GM23338 (cell line): ENCODE results near the gene MVB12B. TPM values are rescaled to one million over a fixed set of nuclear protein-coding genes. Genes with fewer than 3 reads are reported as not detected.

Experiments
- ATAC-seq: fragments of 200-7000 bp; cut with Tn5 transposase; 3 replicates; pipeline ENCODE4 v1.9.1; 2020
- DNase-seq: peaks from one replicate; pipeline ENCODE4 v3.0.0-alpha.2; 2015; ENCODE audit warnings: low spot score
- H2AFZ ChIP-seq: fragments of 200-600 bp; sonication (generic); 2 replicates; pipeline ENCODE4 v1.8.0; 2016; ENCODE audit warnings: antibody characterized with exemption, mild to moderate bottlenecking, moderate library complexity
- H3F3A ChIP-seq: fragments of 200-600 bp; sonication (generic); replicated peaks from 2 replicates; pipeline ENCODE4 v1.8.0; 2017; ENCODE audit warnings: antibody characterized with exemption, mixed run types, low read depth
- H3K27ac ChIP-seq: fragments of 200-600 bp; sonication (generic); 2 replicates; pipeline ENCODE4 v1.6.1; 2016; ENCODE audit warnings: low read depth
- H3K27me3 ChIP-seq: fragments of 200-600 bp; sonication (generic); 2 replicates; pipeline ENCODE4 v1.8.0; 2016; ENCODE audit warnings: mild to moderate bottlenecking, mixed run types, moderate library complexity; ENCODE audit not compliant: insufficient read depth
- H3K36me3 ChIP-seq: fragments of 200-600 bp; sonication (generic); 2 replicates; pipeline ENCODE4 v1.8.0; 2016; ENCODE audit warnings: mild to moderate bottlenecking; ENCODE audit not compliant: insufficient read depth
- H3K4me1 ChIP-seq: fragments of 200-600 bp; sonication (generic); 2 replicates; pipeline ENCODE4 v1.8.0; 2016; ENCODE audit warnings: mild to moderate bottlenecking, moderate library complexity; ENCODE audit not compliant: insufficient read depth
- H3K4me2 ChIP-seq: fragments of 200-600 bp; sonication (generic); 2 replicates; pipeline ENCODE4 v1.7.1; 2017; ENCODE audit warnings: mixed run types
- H3K4me3 ChIP-seq: fragments of 200-600 bp; sonication (generic); 2 replicates; pipeline ENCODE4 v1.6.1; 2016; ENCODE audit warnings: mixed run types
- H3K79me2 ChIP-seq: fragments of 200-600 bp; sonication (generic); replicated peaks from 2 replicates; pipeline ENCODE4 v1.8.0; 2017; ENCODE audit warnings: mild to moderate bottlenecking; ENCODE audit not compliant: insufficient read depth
- H3K9me2 ChIP-seq: fragments of 200-600 bp; sonication (generic); 2 replicates; pipeline ENCODE4 v1.8.0; 2017; ENCODE audit not compliant: insufficient read depth
- H4K20me1 ChIP-seq: fragments of 200-600 bp; sonication (generic); replicated peaks from 2 replicates; pipeline ENCODE4 v1.8.0; 2017; ENCODE audit warnings: mild to moderate bottlenecking; ENCODE audit not compliant: insufficient read depth
- H3K27ac Mint-ChIP-seq: 2 replicates; pipeline ENCODE4 v1.8.0; 2020; ENCODE audit warnings: inconsistent platforms, mild to moderate bottlenecking, moderate library complexity, mixed read lengths
- H3K27me3 Mint-ChIP-seq: 3 replicates; pipeline ENCODE4 v1.8.0; 2022; ENCODE audit warnings: low read depth, mild to moderate bottlenecking, moderate library complexity, mixed read lengths, inconsistent platforms; ENCODE audit not compliant: insufficient read depth, poor library complexity
- H3K36me3 Mint-ChIP-seq: 3 replicates; pipeline ENCODE4 v1.8.0; 2021; ENCODE audit warnings: low read depth, mild to moderate bottlenecking, inconsistent platforms, moderate library complexity, mixed read lengths
- H3K4me1 Mint-ChIP-seq: 3 replicates; pipeline ENCODE4 v1.8.0; 2020; ENCODE audit warnings: mild to moderate bottlenecking, inconsistent platforms, mixed read lengths
- H3K4me3 Mint-ChIP-seq: 3 replicates; pipeline ENCODE4 v1.8.0; 2021; ENCODE audit warnings: moderate library complexity, mild to moderate bottlenecking, inconsistent platforms, mixed read lengths
- H3K9me3 Mint-ChIP-seq: 3 replicates; pipeline ENCODE4 v1.8.0; 2020; ENCODE audit warnings: moderate library complexity, mild to moderate bottlenecking, inconsistent platforms, mixed read lengths
- CREB1 ChIP-seq: fragments of 250-450 bp; sonication (Bioruptor Pico); IDR thresholded peaks from 2 replicates; pipeline ENCODE4 v1.5.0; 2020; ENCODE audit warnings: low read depth, mild to moderate bottlenecking, moderate library complexity
- CTCF ChIP-seq, 2 experiments: fragments of 200-600 bp in 1 of 2; sonication (generic) in 1 of 2; conservative IDR thresholded peaks; 2 replicates each; pipeline versions ENCODE4 v1.5.1 to v1.6.1; 2016 to 2017; ENCODE audit warnings: antibody characterized with exemption in 2 of 2, low read depth in 2 of 2, mild to moderate bottlenecking in 2 of 2, moderate library complexity in 1 of 2
- ETS1 ChIP-seq: IDR thresholded peaks from 2 replicates; pipeline ENCODE4 v1.6.1; 2016; ENCODE audit warnings: antibody characterized with exemption
- EZH2 ChIP-seq: fragments of 200-600 bp; sonication (generic); IDR thresholded peaks from one replicate; pipeline ENCODE4 v1.8.0; 2017; ENCODE audit warnings: antibody characterized with exemption, mild to moderate bottlenecking, low read depth; ENCODE audit not compliant: unreplicated experiment
- EZH2phosphoT487 ChIP-seq: fragments of 200-600 bp; sonication (generic); IDR thresholded peaks from one replicate; pipeline ENCODE4 v1.8.1; 2018; ENCODE audit warnings: antibody characterized with exemption; ENCODE audit not compliant: unreplicated experiment
- JUNB ChIP-seq: IDR thresholded peaks from one replicate; pipeline ENCODE4 v1.6.1; 2016; ENCODE audit warnings: antibody characterized with exemption; ENCODE audit not compliant: unreplicated experiment
- NANOG ChIP-seq: IDR thresholded peaks from 2 replicates; pipeline ENCODE4 v1.6.1; 2016; ENCODE audit warnings: antibody characterized with exemption, borderline replicate concordance
- POLR2AphosphoS5 ChIP-seq: IDR thresholded peaks from 2 replicates; pipeline ENCODE4 v1.6.1; 2016; ENCODE audit warnings: antibody characterized with exemption, low read depth
- REST ChIP-seq: IDR thresholded peaks from one replicate; pipeline ENCODE4 v1.6.1; 2018; ENCODE audit warnings: antibody characterized with exemption; ENCODE audit not compliant: unreplicated experiment
- STAT1 ChIP-seq: IDR thresholded peaks from one replicate; pipeline ENCODE4 v1.6.1; 2016; ENCODE audit warnings: antibody characterized with exemption; ENCODE audit not compliant: unreplicated experiment
- ZNF114 ChIP-seq: fragments of 250-450 bp; sonication (Bioruptor Pico); IDR thresholded peaks from 2 replicates; pipeline ENCODE4 v1.5.0; 2020; ENCODE audit warnings: mild to moderate bottlenecking, moderate library complexity
- ZNF331 ChIP-seq: fragments of 250-450 bp; sonication (Bioruptor Pico); IDR thresholded peaks from 2 replicates; pipeline ENCODE4 v1.5.0; 2020; ENCODE audit warnings: low read depth, mild to moderate bottlenecking, moderate library complexity
- ZNF462 ChIP-seq: fragments of 250-450 bp; sonication (Bioruptor Pico); IDR thresholded peaks from 2 replicates; pipeline ENCODE4 v1.5.0; 2020; ENCODE audit warnings: mild to moderate bottlenecking, moderate library complexity
- polyA plus RNA-seq: library from polyadenylated mRNA; unstranded; fragments of >200 nt; fragmentation: Nextera tagmentation; extraction: Ambion mirVana; gene quantifications from 2 replicates; pipeline ENCODE4 v1.2.1, GENCODE V29; 2016
- total RNA-seq: library from RNA; depleted of rRNA; stranded (reverse); fragments of >200 nt; shearing (Covaris generic); gene quantifications from 2 replicates; pipeline ENCODE4 v1.2.3, GENCODE V29; 2014

Gene MVB12B
- total and polyA plus RNA-seq, 2 experiments from 2014 or later = 1.9 to 6.6 TPM

- peaks cover 3% of the 10 kb centered on the region; the same call in 1 of the 3 replicates for H3K4me1 Mint-ChIP-seq
- no peak for DNase-seq
Measured at GRCh38 chr9:126483468-126484073, 156.9 kb downstream of the MVB12B start.

More at GRCh38 chr9:126483468-126484073, 156.9 kb downstream of the MVB12B start:
- Histone ChIP-seq H3F3A (no peaks in the 10 kb centered on the region), H2AFZ (no peak overlapping the region), H4K20me1 (no peaks in the 10 kb centered on the region), H3K4me1 (no peaks in the 10 kb centered on the region), H3K27ac (no peak overlapping the region), H3K27me3 (no peaks in the 10 kb centered on the region), H3K79me2 (no peaks in the 10 kb centered on the region), H3K36me3 (no peaks in the 10 kb centered on the region), H3K9me2 (no peaks in the 10 kb centered on the region), H3K4me2 (no peak overlapping the region), H3K4me3 (no peak overlapping the region)
- Mint-ChIP-seq H3K27me3 (peaks cover 12% of the 10 kb centered on the region), H3K9me3 (no peaks in the 10 kb centered on the region), H3K36me3 (no peaks in the 10 kb centered on the region), H3K27ac (no peak overlapping the region), H3K4me3 (no peak overlapping the region; the same call in 2 of the 3 replicates)
- no peak for ATAC-seq
- no peak for TF ChIP-seq ZNF331 (CRISPR knock-in tag)
- no peak for TF ChIP-seq ZNF462 (CRISPR knock-in tag)
- TF ChIP-seq ETS1 = no peak
- TF ChIP-seq STAT1 = no peak
- TF ChIP-seq NANOG = no peak
- no peak for TF ChIP-seq CTCF (conservative IDR thresholded peaks at IDR 0.05; ENCODE audit: low read depth in 2 of 2)
- TF ChIP-seq ZNF114 (CRISPR knock-in tag) = no peak
- TF ChIP-seq EZH2 = no peak
- TF ChIP-seq EZH2phosphoT487 = no peak
- TF ChIP-seq POLR2AphosphoS5 = no peak
- no peak for TF ChIP-seq JUNB
- TF ChIP-seq CREB1 (CRISPR knock-in tag) = no peak
- TF ChIP-seq REST = no peak
